ENCODE results near the gene TTC24.
"Not testable (repeated sequence)": the region's sequence is repeated elsewhere in the genome, so short reads cannot be mapped to it uniquely, and the experiment has no call there.

The TTC24 gene

DNA sequence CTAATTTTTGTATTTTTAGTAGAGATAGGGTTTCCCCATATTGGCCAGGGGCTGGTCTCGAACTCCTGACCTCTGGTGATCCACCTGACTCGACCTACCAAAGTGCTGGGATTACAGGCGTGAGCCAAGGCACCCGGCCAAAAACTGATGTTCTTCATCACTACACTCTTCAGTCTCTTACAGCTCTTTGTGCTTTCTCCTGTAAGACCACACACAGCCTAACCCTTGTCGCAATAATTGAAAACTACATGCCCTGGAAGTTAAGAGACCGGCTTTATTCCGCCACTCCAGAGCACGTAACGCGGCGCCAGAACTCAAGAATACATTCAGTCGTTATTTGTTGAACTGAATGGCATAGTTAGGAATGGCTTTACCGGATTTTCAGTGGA lies 21.2 kb downstream of the TTC24 start:
- DNase-seq (ENCODE audit: extremely low spot score, insufficient read length, low read depth) = no peak
- no peak for FAIRE-seq

DNA sequence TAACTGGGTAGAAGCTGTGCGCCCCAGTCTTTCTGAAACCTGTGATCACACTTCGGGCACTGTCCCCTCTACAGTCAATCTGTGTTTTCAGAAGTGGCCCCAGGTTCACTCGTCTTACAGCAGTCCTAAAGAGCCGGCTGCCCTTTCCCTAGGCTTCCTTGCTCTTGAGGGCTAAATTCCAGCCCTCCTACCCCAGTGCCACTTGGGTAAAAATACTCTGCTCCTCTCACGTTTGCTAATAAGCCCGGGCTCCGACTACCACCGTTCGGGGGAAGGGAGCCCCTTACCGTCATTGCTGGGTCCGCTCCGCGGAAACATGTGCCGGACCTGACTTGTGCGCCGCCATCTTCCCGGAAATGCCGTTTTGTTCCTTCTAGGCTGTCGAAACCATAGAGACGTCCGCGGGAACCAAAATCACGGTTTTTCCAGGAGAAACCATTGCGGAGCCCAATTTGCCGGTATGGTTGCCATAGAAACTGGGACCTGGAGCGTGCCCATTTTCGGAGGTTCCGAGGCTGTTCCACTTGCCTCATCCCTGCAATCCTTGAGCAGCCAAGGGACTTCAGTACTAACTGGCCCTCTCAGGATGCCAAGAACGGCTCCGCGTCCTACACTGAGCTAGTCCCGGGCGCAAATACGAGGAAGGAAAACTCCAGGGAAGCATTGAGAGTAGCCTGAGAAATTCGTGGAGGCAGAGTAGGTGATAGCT lies 21.8 kb downstream of the TTC24 start, which contains the start of gene GPATCH4:
Gene GPATCH4, minus strand, starts transcription at position 358 of the 709 bp plus-strand sequence.
- FAIRE-seq = peak; percentile 72

GRCh38 chr1:156601892-156602291 lies 22.4 kb downstream of the TTC24 start:
- DNase-seq (ENCODE audit: extremely low spot score, insufficient read length, low read depth) (no peak), FAIRE-seq (peak; percentile 33)

More for the DNA sequence above, 21.8 kb downstream of the TTC24 start, which contains the start of gene GPATCH4:
- no peak for DNase-seq (ENCODE audit: extremely low spot score, insufficient read length, low read depth)

DNA sequence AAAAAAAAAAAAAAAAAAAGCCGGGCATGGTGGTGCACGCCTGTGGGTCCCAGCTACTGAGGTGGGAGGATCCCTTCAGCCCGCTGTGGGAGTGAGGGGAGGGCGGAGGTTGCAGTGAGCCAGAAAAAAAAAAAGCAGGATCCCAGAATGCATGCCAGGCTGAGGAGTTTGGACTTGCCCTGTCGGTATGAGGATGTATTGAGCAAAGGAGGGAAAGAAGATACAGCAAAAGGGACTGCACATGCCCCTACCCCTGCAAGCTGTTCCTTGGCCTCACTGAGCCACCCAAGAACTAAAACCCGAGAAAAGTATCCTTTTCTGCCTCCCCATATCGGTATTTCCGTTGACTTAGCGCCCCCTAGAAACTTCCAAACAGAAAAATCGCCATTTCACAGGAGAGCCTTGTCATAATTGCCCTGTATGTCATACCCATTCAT lies 23.1 kb downstream of the TTC24 start:
- DNase-seq (ENCODE audit: extremely low spot score, insufficient read length, low read depth) (no peak), FAIRE-seq (no peak)

DNA sequence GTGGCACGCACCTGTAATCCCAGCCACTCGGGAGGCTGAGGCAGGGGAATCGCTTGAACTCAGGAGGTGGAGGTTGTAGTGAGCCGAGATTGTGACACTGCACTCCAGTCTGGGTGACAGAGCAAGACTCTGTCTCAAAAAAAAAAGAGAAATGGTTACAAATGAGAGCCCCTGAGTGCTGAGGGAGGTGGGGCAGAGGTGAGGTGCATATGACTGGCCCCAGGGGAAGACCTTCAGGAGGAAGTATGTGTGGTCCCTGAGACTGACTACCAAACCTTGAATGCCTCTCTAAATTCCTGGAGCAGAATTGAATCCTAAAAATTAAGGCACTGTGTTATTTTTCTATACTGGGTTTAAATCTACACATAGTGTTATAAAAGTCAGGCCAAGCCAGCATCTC lies 27.8 kb downstream of the TTC24 start:
- DNase-seq (ENCODE audit: extremely low spot score, insufficient read length, low read depth); FAIRE-seq: not testable (repeated sequence)

GRCh38 chr1:156608036-156608674 lies 28.6 kb downstream of the TTC24 start:
- FAIRE-seq (peak; percentile 90), DNase-seq (ENCODE audit: extremely low spot score, insufficient read length, low read depth) (no peak)

DNA sequence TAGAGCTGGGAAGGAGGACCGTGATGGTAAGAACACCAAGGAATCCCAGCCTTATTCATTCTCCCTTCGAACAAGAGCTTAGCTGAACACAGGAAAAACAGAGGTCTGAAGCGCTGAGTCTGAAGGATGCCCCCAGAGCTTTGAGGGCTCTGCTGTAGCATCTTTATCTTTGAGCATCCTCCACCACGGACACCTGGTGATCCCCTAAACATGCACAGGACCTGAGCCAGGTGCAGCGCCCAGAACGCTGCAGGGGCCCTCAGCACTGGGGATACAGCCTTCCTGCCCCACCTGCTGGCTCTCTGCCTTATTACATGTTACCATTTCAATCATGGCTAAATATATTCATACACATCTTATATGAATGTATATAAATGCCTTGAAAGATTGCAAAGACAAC lies 29.5 kb downstream of the TTC24 start:
- DNase-seq (ENCODE audit: extremely low spot score, insufficient read length, low read depth) = no peak
- FAIRE-seq = peak; percentile 71

- not testable (repeated sequence) for DNase-seq (ENCODE audit: extremely low spot score, insufficient read length, low read depth); FAIRE-seq
Observed at GRCh38 chr1:156610072-156610471, 30.5 kb downstream of the TTC24 start.

DNA sequence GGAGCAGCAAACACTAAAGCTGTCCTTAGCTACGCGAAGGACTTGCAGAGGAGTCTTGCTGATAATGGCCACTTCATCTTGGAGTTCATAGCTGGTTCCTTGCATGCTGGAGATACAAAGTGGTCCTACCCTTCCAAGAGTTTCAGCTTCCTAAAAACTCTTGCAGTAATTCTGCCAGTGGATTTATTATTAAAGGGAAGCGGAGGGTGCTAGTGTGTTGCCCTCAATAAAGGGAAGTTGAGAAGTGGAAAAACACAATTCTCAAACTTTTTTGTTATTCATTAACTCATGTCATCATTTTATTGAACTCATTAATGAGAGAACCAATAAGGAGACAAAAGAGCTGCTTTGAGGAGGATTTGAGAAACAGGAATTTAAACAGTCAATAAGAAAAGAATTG lies 33.1 kb downstream of the TTC24 start:
- DNase-seq (ENCODE audit: extremely low spot score, insufficient read length, low read depth) = no peak
- no peak for FAIRE-seq

GRCh38 chr1:156615946-156616345 lies 36.4 kb downstream of the TTC24 start:
- DNase-seq (ENCODE audit: extremely low spot score, insufficient read length, low read depth) (no peak), FAIRE-seq (no peak)

- DNase-seq (ENCODE audit: extremely low spot score, insufficient read length, low read depth) (no peak), FAIRE-seq (no peak)
Observed at GRCh38 chr1:156616463-156616862, 36.9 kb downstream of the TTC24 start.

GRCh38 chr1:156618853-156619581 lies 39.5 kb downstream of the TTC24 start, which contains the start of gene HAPLN2:
HAPLN2 (plus strand) TSS chr1:156619415; CDS start chr1:156623491, 4,076 bp downstream.
- DNase-seq (ENCODE audit: extremely low spot score, insufficient read length, low read depth) = no peak
- no peak for FAIRE-seq

- DNase-seq (ENCODE audit: extremely low spot score, insufficient read length, low read depth) (no peak), FAIRE-seq (no peak)
Observed at GRCh38 chr1:156619582-156619955, 40.0 kb downstream of the TTC24 start.

DNA sequence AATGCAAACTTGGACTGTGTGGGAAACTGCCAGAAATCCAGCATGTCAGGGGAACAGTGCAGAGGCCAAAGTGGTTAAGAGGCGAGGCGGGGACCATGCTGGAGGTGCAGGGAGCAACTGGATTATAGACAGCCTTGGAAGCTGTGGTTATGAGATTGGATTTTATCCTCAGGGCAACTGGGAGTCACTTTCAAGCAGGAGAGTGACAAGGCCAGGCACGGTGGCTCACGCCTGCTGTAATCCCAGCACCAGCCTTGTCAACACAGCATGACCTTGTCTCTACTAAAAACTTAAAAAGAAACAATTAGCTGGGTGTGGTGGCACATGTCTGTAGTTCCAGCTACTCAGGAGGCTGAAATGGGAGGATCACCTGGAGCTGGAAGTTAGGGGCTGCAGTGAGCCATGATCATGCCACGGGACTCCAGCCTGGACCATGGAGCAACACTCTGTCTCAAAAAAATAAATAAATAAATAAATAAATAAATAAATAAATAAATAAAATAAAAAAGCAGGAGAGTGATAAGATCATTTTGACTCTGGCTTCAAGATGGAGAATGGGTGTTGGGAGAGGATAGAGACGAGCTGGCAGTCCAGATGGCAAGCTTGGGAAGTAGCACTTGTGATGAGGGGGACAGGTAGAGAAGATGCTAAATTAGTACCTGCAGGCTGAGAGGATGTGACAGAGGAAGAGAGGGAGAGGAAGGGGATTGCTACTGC lies 43.2 kb downstream of the TTC24 start:
- DNase-seq (ENCODE audit: extremely low spot score, insufficient read length, low read depth) (no peak), FAIRE-seq (no peak)

GRCh38 chr1:156623946-156624813 lies 44.7 kb downstream of the TTC24 start:
- DNase-seq (ENCODE audit: extremely low spot score, insufficient read length, low read depth) = no peak
- FAIRE-seq = no peak

GRCh38 chr1:156624814-156625435 lies 45.4 kb downstream of the TTC24 start:
- FAIRE-seq (no peak), DNase-seq (ENCODE audit: extremely low spot score, insufficient read length, low read depth) (no peak)

DNA sequence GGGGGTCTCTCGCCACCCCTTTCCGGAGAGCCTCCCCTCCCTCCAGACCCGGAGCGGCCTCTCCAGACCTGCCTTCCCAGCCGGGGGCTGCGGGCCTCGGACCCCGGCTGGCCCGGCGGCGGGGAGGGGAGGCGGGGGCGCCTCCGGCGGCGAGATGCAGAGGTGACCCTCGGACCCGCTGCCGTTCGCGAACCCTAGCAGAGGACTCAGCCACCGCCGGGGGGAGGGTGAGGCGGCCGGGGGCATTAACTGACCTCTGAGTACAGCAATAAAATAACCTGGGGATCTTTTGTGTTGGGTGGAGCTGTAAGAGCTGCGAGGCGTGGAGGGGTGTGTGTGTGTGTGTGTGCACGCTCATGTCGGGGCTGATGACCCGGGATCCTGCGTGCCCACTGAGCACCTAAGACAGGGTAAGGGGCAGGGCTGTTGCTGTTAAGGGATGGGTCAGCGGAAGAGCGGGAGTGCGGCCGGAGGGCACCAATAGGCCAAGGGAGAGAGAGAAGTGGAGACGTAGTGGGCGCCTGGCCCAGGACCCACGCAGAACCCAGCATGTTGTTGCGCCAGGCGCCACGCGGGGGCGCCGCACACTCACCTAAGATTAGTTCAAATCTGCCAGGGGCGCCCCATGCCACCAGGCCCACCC lies 46.0 kb downstream of the TTC24 start:
- DNase-seq (ENCODE audit: extremely low spot score, insufficient read length, low read depth) = no peak
- FAIRE-seq = no peak

DNA sequence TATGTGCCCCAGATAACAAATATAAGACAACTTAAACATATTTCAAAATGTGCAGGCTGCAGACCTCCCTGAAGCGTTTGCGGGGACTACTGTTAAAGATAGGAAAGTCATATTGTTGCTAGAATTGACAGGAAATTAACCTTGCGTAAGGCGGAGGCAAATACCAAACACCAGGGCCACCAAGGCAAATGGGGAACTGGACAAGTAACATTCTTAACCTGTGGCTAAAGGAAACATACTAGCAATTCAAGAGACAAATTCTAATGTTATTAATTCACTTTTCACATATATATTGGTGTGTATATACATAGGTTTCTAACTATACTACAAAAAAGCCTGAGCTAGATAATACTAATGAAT lies 46.5 kb downstream of the TTC24 start:
- DNase-seq (ENCODE audit: extremely low spot score, insufficient read length, low read depth) (no peak), FAIRE-seq (no peak)

Data from GM18507 (cell line).